AG04450 (cell line): ENCODE results near the gene TRPC3. TPM values are rescaled to one million over a fixed set of nuclear protein-coding genes. Genes with fewer than 3 reads are reported as not detected.

Source experiments
- CTCF ChIA-PET: fragments of 300-600, 350-600 bp; formaldehyde crosslinking; extraction: SDS; loops from one replicate; lab custom pipeline; 2022; ENCODE audit warnings: antibody characterized with exemption, inconsistent platforms; lab: Charles Lee
- POLR2A ChIA-PET: fragments of 350-600 bp; formaldehyde crosslinking; extraction: SDS; loops from one replicate; lab custom pipeline; 2021; ENCODE audit warnings: antibody characterized with exemption, inconsistent platforms; lab: Yijun Ruan, JAX
- DNase-seq: peaks from one replicate; pipeline ENCODE4 v3.0.0-alpha.2; 2011; ENCODE audit warnings: low read depth, low spot score
- H3K27ac ChIP-seq: one replicate; pipeline ENCODE4 v1.5.1; 2012; ENCODE audit warnings: low read depth, low read length, control low read depth
- H3K27me3 ChIP-seq: one replicate; pipeline ENCODE4 v1.6.0; 2012; ENCODE audit warnings: low read length; ENCODE audit not compliant: control insufficient read depth, insufficient read depth
- H3K4me3 ChIP-seq: 2 replicates; pipeline ENCODE4 v1.5.1; 2011; ENCODE audit warnings: mild to moderate bottlenecking, low read depth, low read length, control low read depth
- H3K9me3 ChIP-seq: 2 replicates; pipeline ENCODE4 v1.5.1; 2012; ENCODE audit warnings: low read length; ENCODE audit not compliant: control insufficient read depth, insufficient read depth
- CTCF ChIP-seq: IDR thresholded peaks from 2 replicates; pipeline ENCODE4 v1.5.1; 2011; ENCODE audit warnings: low read depth, low read length, control low read depth, inconsistent platforms
- polyA plus RNA-seq: library from polyadenylated mRNA; depleted of rRNA; stranded (reverse); fragments of >200 nt; gene quantifications from 2 replicates; pipeline ENCODE4 v1.2.3, GENCODE V29; 2011

Gene TRPC3
- polyA plus RNA-seq, 1 experiment, result 2.3 TPM

- ChIA-PET CTCF (interaction anchor here (0.7 to 1.0 kb wide), 2 partner anchors 27 to 316 kb away, joined by 3 to 4 read pairs; no protein-coding TSS in a partner anchor), POLR2A (no interaction called here)
- H3K9me3 ChIP-seq, result 0 out of 2 replicates have a peak, but pooled peaks cover 3% of the 10 kb centered on the region
- DNase-seq, result no peak
- no peak for TF ChIP-seq CTCF
- H3K27me3 ChIP-seq, result no peaks in the 10 kb centered on the region
- H3K4me3 ChIP-seq, result no peak overlapping the region
- H3K27ac ChIP-seq, result no peak overlapping the region
These were observed 78.3 kb downstream of the TRPC3 start for GRCh38 chr4:121873604-121874003.

GRCh38 chr4:121869841-121870822 lies 81.7 kb downstream of the TRPC3 start, which contains the start of gene BBS7:
Gene BBS7 (minus strand): TSS chr4:121870474. CDS start chr4:121870313, 161 bp downstream.
- peak within 1 kb of the TSS; percentile 74 for H3K27ac ChIP-seq
- H3K4me3 ChIP-seq, result peak within 1 kb of the TSS; percentile 81
- H3K9me3 ChIP-seq, result 0 out of 2 replicates have a peak, but pooled peaks cover 3% of the 10 kb centered on the region
- no peaks in the 10 kb centered on the region for H3K27me3 ChIP-seq
- CTCF ChIA-PET, result interaction anchor here (0.7 to 1.3 kb wide), 4 partner anchors 14 to 708 kb away, joined by 3 to 5 read pairs (median 3); no protein-coding TSS in a partner anchor
- POLR2A ChIA-PET, result interaction anchor here (0.6 to 1.1 kb wide), 3 partner anchors 46 to 173 kb away, joined by 3 to 4 read pairs (median 3); partner anchors contain the start of gene CCNA2
- TF ChIP-seq CTCF, result no peak
- DNase-seq, result peak; percentile 85

- H3K27ac ChIP-seq, result no peak overlapping the region
- POLR2A ChIA-PET, result no interaction called here
- DNase-seq, result no peak
- H3K27me3 ChIP-seq, result no peaks in the 10 kb centered on the region
- CTCF ChIA-PET, result no interaction called here
- no peak overlapping the region for H3K4me3 ChIP-seq
- no peak for TF ChIP-seq CTCF
- H3K9me3 ChIP-seq, result no peaks in the 10 kb centered on the region
These were observed 88.1 kb downstream of the TRPC3 start for GRCh38 chr4:121863799-121864198.

GRCh38 chr4:121861426-121861825 lies 90.4 kb downstream of the TRPC3 start:
- no peak for TF ChIP-seq CTCF
- H3K27me3 ChIP-seq, result no peaks in the 10 kb centered on the region
- ChIA-PET POLR2A (no interaction called here), CTCF (no interaction called here)
- no peaks in the 10 kb centered on the region for H3K9me3 ChIP-seq
- no peak overlapping the region for H3K27ac ChIP-seq
- no peak for DNase-seq
- H3K4me3 ChIP-seq, result no peak overlapping the region
